Activated CD4-positive, alpha-beta T cell treated with anti-CD3 and anti-CD28 coated beads for 24 hours (primary cell): Measurements from ENCODE around the gene NOXO1.

Source experiments
- DNase-seq, 2 donors: peaks; one replicate each; pipeline ENCODE4 v3.0.0-alpha.2; 2020; ENCODE audit warnings: low read depth in 2 of 2

The NOXO1 gene, protein sequence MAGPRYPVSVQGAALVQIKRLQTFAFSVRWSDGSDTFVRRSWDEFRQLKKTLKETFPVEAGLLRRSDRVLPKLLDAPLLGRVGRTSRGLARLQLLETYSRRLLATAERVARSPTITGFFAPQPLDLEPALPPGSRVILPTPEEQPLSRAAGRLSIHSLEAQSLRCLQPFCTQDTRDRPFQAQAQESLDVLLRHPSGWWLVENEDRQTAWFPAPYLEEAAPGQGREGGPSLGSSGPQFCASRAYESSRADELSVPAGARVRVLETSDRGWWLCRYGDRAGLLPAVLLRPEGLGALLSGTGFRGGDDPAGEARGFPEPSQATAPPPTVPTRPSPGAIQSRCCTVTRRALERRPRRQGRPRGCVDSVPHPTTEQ

DNA sequence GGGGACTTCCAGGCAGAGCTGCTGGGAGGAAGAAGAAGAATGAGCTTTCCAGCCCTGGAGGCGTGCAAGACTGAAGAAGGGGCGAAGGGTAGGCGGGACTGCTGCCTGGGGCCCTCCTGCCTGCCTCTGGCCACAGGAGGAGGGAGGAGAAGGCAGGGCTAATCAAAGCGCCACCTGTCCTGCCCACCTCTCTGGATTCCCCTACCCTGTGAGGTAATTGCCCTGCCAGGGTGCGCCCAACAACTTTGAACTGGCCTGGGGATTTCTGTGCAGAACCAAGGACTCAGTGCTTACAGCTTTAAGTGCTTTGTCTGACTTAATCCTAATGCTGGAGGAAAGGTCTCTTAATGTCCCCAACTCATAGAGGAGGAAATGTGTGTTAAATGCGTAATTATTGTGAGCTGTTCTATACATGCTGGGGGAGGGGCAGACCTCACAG, at the start of gene NOXO1:
TSS of gene NOXO1 (minus strand) at position 72 of the 439 bp plus-strand sequence. CDS start 290 bp downstream, outside the sequence.
- no peak for DNase-seq

DNA sequence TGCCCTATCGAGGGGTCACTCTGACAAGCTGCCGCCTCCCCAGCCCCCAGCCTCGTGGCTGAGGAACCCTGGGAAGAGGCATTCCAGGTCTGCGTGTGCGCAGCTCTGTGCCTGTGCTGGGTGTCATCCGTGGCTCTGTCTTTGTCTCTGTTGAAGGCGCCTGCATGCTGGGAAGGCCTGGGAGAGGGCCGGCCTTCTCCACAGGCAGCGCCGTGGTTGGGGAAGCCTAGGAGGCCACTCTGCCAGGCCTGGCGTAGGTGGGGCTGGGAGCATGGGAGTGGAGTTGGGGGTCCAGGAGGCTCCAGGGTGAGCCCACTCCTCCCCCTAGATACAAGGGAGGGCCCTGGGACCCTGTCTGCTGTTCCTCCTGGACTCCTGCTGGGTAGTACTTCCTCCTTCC, 48.8 kb upstream of the NOXO1 start:
- DNase-seq = no peak

DNA sequence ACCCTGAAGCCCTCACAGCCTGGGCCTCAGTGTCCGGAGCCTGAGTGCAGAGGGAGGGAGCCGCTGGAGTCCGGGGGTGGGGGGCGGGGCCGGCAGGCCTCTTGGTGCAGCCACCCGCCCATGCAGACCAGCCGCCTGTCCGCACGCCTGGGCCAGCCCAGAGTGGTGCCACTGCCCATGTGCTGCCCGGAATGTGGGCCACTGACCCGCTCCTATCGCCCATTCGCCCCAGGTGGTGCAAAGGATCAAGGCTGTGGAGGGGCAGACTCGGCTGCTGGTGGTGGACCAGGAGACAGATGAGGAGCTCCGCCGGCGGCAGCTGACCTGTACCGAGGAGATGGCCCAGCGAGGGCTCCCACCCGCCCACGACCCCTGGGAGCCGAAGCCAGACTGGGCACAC, 48.1 kb upstream of the NOXO1 start:
- no peak for DNase-seq

DNA sequence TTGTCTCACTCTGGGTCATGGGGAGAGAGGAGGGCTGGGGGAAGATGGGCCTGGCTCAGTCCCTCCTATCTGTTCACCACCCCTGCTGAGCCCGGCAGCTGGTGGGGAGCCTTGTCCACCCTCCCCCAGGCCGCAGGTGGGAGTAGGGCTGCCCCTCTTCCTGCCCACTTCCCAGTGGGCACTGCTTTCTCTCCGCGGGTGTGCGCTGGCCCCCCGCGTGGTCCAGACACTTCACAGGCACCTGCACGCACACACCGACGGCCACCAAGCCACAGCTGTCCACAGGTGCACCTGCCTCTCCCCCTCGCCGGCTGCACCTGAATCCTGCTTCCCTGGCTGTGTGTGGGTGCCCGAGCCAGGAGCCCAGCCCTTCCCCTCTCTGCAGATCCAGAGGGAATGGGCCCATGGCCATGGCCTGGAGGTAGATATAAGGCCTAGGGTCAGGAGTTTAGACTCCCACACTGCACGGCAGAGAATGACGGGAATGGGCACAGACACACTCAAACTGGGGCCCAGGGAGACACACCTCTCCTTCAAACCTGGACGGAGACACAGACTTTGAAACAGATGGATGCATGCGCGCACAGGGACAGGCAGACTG, 47.5 kb upstream of the NOXO1 start:
- DNase-seq = no peak

DNA sequence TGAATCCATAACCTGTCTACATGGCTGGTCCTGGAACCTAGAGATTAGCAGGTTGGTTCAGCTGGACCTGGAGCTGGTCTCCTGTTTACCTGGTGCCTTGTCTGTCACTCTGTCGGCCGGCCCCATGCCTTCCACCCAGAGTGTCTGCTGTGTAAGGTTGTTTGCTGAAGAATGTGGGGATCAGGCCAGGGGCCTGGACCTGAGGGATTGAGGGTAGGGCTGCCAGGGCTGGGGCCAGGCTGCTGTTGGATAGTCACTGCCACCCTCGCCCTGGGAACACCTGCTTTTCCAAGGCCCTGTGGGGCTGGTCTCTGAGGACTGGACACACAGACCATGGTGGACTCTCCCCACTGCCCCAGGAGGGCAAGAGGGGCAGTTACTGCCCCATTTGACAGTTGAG, 46.9 kb upstream of the NOXO1 start:
- no peak for DNase-seq

DNA sequence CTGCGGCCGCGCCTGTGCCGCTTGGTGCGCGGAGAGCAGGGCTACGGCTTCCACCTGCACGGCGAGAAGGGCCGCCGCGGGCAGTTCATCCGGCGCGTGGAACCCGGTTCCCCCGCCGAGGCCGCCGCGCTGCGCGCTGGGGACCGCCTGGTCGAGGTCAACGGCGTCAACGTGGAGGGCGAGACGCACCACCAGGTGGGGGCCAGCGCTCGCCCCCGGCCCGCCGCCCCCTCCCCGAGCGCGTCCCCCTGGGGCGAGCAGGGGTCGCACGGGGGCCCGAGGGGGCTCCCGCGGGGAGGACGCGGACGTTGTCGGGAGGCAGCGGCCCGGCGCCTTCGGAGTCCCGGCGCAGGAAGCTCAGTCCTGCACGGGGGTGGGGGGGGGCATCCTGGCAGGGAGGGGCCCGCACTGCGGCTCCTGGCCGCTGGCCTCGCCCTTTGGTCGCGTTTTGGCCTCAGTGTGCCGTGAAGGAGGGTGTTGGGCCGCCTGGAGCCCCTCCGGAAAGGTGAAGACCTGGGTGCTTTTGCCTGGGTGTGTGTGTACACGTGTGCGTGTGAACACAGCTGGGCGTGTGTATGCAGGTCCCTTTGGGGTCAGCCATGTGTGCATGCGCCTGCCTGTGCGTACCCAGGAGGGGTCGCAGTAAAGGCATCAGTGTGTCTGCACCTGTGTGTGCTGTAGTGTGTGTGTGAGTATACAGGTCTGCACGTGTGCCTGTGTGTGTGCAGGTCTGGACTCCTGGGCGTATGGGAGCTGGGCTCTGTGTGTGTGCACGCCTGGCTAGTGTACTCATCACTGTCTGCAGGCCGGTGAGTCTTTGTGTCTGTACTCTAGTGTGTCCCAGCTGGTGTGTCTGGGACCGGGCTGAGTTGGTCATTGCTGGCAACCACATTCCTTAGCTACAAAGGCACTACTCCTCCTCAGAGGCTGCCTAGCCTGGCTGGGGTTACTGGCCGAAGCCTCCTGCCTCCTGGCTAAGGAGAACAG, 46.0 kb upstream of the NOXO1 start:
- no peak for DNase-seq

DNA sequence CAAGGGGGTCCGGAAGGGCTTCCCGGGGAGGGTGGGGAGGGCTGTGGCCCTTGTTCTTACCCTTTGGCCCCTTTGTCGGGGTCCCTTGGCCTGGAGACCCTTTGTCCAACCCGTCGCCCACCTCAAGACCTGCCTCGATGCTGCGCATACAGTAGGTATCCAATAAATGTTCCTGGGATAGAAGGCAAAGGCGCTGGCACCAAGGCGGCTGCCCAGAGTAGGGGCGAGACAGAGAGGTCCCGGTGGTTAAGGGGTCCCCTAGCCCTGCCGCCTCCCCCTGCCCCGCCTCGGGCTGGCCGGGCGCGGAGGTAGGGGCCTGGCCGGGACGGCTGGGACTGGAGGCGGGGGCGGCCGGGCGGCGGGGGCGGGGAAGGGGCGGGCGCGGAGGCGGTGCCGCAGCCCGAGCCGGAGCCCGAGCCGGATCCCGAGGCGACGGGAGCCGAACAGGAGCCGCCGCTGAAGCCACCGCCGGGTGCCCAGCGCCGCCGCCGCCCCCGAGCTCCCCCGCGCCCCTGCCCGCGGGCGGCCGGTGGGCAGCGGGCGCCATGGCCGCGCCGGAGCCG, 45.3 kb upstream of the NOXO1 start, which contains the start of gene NHERF2:
TSS of gene NHERF2 (plus strand) at position 442 of the 563 bp plus-strand sequence. CDS start at position 546, 104 bp downstream.
- no peak for DNase-seq

DNA sequence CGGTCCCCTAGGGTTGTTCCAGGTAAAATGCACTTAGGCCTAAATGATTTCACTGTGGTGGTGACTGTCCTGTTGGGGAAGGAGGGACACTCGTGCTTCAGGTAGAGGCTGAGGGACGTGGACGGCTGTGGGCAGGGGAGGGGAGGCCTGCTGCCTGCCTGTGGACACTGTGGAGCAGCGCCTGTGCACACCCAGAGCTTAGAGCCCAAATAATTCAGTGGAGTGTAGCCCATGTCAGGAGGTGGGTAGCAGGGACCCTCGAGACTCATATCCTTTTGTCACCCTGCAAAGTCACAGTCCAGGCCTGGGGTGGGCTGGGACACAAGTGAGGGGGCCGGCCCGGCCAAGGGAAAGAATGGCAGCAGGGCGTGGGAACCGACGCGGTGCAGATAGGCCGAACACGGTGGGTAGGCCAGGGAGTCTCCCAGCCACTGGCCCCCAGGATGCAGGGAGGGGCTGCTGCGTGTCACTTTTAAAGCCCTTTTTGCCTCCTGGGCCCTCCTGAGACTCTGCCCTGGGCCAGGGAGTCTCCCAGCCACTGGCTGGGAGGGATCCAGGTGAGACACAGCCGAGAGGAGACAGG, 44.7 kb upstream of the NOXO1 start:
- DNase-seq = no peak

DNA sequence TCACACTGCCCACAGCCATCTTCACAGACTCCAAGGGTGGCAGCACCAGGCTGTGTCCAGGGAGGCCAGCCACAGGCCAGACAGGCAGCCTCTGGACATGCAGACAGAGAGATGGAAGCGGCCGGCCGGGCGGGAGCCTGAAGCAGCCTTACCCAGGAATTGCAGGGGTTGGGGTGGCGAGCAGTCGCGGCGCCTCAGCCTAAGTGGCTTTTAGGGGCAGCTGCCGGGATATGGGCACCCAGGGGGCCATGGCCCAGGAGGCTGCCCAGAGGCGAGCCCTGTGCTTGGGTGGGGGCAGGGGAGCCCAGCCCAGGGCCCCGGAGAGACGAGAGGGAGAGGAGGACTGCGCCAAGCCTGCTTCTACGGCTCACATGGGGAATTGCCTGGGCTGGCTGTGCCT, 44.0 kb upstream of the NOXO1 start:
- DNase-seq = no peak

DNA sequence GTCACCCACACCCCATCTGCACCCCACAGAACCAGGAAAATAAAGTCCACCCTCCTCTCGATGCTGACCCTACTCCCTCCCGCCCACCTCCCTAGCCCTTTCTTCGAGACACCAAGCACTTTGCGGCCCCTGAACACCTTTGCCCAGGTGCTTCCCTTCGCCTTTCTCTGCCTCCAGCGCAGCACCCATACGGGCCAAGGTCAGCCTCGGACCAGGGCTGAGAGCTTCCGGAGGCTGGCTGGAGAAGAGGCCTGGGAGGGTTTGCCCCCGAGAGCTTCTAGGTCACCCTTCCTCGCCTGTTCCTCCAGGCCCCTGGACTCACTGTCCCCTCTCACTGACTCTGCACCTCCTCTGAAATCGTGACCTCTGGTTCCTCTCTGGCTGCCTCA, 42.8 kb upstream of the NOXO1 start:
- no peak for DNase-seq

DNA sequence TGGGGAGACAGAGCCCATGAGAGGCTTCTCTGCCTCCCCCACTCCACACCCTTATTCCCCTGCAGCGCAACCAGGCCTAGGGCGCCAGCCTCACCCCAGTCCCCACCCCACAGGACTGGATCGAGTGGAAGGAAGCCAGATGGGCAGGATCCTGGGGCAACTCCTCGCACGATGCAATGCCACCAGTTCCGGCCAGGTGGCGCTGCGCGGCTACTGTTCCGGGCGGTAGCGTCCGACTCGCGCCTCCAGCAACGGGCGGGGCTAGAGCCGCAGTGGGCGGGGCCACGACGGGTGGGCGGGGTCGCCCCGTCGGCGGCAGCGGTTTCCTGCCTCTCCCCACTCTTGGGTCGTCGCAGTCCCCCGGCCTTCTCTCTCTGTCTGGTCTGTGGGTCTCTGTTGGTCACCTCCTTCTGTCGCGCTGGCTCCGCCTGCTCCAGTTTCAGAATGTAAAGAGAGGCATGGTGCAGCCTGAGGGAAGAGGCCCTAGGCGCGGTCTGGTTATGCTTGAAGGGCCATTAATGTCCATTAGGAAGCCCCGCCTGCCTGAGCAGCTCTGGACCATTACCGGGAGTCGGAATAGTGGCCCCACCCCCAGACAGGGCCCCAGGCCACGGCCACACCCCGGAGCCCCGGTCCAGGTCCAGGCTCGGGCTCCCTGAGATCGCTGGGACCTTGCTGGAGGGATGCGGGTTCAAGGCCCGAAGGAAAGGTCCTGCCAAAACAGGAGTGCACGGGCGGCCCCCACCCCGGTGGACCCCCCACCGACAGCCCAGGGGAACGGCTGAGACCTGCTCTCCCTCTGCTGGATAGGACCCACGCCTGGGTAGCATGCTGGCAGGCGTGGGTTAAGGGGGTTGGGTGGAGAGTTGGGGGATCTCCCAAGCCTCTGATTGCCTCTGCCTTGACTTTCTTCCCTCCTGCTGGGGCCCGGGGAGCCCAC, 42.1 kb upstream of the NOXO1 start:
- peak; percentile 95 to 96 for DNase-seq

DNA sequence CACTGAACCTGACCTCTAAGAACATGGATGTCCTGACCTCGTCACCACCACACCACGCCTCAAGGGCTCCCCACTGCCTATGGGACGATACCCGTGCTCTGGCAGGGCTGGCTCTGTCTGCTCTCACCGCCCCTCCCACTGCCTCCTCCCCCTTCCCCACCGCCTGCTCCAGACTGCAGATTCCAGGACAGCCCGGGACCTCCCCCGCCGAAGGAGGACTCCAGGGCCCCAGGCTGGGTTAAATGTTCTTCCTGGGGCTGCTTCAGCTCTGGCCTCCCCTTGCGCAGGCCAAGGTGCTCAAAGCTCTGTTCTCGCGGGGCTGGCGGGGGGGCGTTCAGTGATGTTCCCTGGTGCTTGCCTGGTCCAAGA, 41.4 kb upstream of the NOXO1 start:
- DNase-seq = no peak

DNA sequence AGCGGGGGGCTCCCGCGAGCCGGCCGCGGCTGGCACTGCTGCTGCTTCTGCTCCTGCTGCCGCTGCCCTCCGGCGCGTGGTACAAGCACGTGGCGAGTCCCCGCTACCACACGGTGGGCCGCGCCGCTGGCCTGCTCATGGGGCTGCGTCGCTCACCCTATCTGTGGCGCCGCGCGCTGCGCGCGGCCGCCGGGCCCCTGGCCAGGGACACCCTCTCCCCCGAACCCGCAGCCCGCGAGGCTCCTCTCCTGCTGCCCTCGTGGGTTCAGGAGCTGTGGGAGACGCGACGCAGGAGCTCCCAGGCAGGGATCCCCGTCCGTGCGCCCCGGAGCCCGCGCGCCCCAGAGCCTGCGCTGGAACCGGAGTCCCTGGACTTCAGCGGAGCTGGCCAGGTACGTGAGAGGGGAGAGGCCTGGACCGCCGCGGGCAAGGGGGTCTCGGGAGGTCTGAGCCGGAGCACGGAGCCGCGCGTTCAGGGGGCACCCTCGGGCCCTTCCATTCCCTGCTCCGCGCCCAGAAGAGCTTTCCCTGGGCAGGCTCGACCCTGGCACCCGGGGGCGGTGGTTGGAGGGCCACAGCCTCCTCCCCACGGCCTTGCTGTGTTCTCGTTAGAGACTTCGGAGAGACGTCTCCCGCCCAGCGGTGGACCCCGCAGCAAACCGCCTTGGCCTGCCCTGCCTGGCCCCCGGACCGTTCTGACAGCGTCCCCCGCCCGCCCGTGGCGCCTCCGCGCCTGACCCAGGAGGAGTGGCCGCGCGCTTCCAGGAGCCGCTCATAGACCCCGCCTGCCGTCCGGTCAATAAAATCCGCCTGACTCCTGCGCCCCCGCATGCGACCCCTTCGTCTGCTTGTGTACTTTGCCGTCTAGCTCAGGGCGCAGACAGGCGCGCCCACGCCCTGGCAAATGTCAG, 38.9 kb upstream of the NOXO1 start:
- DNase-seq = no peak

DNA sequence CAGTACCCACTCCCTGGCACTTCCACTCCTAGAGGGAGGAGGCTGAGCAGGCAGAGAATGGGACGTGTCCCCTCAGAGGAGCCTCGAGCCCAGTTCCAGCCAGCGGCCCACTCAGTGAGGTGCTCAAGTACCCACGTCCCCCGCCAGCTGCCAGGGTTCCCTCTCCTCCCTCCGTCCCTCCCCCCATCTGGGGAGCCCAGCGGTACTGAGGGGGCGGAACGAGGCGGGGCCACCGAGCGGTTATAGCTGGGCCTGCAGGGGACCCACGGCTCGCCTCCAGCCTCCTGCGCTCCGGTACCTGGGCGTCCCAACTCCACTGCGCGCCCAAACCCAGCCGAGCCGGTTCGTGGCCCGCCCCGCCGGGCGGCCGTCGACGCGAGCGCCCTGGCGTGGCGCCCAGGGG, 38.2 kb upstream of the NOXO1 start, which contains the start of gene NPW:
TSS of gene NPW (plus strand) at position 268 of the 403 bp plus-strand sequence.
- DNase-seq = no peak

DNA sequence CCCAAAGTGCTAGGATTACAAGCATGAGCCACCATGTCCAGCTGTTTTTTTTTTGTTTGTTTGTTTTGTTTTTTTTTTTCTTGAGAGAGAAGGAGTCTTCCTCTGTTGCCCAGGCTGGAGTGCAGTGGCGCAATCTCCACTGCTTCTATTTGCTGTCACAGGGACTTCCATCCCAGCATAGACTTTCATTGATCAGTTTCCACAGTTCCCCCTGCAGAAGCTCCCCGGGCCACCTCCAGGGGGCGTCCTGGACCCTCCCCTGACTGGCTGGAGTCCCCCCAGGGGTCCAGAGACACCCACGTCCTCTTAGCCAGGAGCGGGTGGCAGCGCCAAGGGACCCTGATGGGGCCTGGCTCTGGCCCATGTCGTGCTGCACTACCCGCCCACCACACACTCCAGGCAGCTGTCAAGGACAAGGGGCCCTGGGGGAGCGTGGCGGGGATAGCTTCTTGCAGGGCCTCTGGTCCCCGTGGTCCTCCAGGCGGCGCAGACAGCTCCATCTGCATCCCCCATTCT, 35.2 kb upstream of the NOXO1 start:
- DNase-seq = no peak

DNA sequence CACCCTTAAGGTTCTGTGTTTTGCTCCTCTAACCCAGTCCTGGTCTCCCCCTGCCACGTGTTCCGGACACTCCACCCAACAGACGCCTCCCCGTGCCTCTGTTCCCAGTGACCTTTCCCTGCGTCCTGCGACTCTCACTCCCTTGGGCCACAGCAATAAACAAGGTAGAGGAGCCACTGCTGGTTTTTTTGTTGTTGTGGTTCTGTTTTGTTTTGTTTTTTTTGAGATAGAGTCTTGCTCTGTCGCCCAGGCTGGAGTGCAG, 34.6 kb upstream of the NOXO1 start:
- DNase-seq = no peak

DNA sequence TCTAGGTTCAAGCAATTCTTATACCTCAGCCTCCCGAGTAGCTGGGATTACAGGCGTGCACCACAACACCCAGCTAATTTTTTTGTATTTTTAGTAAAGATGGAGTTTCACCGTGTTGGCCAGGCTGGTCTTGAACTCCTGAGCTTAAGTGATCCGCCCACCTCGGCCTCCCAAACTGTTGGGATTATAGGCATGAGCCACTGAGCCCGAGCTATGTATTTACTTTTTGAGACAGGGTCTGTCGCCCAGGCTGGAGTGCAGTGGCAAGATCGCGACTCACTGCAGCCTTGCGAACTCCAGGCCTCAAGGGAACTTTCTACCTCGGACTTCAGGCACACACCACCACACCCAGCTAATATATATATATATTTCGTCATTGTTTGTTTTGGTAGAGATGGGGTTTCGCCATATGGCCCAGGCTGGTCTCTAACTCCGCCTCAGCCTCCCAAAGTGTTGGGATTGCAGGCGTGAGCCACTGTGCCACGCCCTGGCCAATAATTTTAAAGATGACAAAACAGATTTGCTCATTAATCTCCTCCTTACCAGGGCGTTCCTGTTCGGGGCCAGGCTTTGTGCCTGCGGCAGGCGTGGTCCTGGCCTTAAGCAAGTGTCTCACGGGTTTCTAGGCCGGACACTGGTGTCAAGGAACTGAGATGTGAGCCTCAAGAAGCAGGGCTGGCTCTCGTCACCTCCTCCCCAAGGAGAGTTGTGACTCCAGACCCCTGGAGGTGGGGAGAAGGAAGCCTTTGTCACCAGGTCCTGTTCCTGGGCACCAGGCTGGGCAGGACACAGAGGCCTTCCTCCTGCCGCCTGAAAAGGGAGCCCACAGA, 34.1 kb upstream of the NOXO1 start:
- no peak for DNase-seq

DNA sequence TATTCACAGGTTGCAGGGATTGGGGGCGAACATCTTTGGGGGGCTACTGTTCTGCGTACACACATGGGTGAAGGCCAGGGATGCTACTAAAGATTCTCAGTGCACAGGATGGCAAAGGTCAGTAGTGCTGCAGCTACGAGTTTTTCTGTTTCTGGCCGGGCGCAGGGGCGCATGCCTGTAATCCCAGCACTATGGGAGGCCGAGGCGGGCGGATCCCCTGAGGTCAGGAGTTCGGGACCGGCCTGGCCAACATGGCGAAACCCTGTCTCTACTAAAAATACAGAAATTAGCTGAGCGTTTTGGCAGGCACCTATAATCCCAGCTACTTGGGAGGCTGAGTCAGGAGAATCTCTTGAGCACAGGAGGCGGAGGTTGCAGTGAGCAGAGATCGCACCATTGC, 32.3 kb upstream of the NOXO1 start:
- DNase-seq = no peak
